Thyroid gland (tissue), 4 donors: Measurements from ENCODE around the gene LSAMP.

Source experiments
- POLR2A ChIP-seq, 2 donors: fragments of 450-650 bp; IDR thresholded peaks; one replicate each; pipeline ENCODE4 v1.6.1; 2017; ENCODE audit warnings: antibody characterized with exemption in 2 of 2, mild to moderate bottlenecking in 2 of 2, moderate library complexity in 1 of 2
- TF ChIP-seq, protein P1 (sequence below), 6 experiments: fragments of 200-600 bp in 3 of 6; fragments of 450-650 bp in 3 of 6; sonication (generic) in 3 of 6; IDR thresholded peaks; one replicate each; pipeline ENCODE4 v1.5.1; 2016 to 2019; ENCODE audit warnings: antibody characterized with exemption in 6 of 6, mild to moderate bottlenecking in 2 of 6, inconsistent platforms in 1 of 6, moderate library complexity in 1 of 6

DNA sequence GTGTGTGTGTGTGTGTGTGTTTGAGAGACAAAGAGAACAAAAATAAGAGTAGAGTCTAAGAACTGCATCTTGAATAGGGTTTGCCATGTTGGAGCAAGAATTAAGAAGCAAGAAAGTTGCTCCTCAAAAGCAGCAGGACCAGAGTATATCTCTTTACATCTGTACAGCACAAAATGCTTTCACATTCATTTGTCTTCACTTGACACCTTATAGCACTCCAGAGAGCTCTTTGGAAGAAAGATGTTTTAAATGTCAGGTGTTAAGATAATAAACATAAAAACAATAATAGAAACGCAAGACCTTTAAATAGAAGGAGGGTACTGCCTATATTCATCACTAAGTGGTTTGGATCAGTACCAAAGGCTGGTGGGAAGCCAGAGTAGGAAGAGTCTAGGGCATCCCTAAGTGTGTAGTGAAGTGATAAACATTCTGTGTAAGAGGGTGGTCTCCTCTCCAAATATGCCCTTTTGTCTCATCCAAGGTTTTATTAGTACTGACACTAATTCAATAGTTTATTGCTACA is 19.1 kb upstream of the LSAMP start:
- TF ChIP-seq POLR2A (IDR thresholded peaks at IDR 0.05), result no peak
- TF ChIP-seq, protein P1, sequence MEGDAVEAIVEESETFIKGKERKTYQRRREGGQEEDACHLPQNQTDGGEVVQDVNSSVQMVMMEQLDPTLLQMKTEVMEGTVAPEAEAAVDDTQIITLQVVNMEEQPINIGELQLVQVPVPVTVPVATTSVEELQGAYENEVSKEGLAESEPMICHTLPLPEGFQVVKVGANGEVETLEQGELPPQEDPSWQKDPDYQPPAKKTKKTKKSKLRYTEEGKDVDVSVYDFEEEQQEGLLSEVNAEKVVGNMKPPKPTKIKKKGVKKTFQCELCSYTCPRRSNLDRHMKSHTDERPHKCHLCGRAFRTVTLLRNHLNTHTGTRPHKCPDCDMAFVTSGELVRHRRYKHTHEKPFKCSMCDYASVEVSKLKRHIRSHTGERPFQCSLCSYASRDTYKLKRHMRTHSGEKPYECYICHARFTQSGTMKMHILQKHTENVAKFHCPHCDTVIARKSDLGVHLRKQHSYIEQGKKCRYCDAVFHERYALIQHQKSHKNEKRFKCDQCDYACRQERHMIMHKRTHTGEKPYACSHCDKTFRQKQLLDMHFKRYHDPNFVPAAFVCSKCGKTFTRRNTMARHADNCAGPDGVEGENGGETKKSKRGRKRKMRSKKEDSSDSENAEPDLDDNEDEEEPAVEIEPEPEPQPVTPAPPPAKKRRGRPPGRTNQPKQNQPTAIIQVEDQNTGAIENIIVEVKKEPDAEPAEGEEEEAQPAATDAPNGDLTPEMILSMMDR (IDR thresholded peaks at IDR 0.05), result no peak
